A549 (cell line): ENCODE data around the gene TMEM74B. TPM values are rescaled to one million over a fixed set of nuclear protein-coding genes. Genes with fewer than 3 reads are reported as not detected.

Source experiments
- ATAC-seq, 2 experiments: fragments of 200-7000 bp in 1 of 2; fragments of >200 bp in 1 of 2; cut with Nextera tagmentation in 1 of 2; cut with Tn5 transposase in 1 of 2; 3 replicates each; pipeline versions ENCODE4 v1.8.0 to v1.9.1; 2018 to 2020; ENCODE audit warnings: mild to moderate bottlenecking in 1 of 2, moderate library complexity in 1 of 2
- CTCF ChIA-PET: fragments of 300-600 bp; sonication (Branson Sonifier 250); formaldehyde crosslinking; extraction: SDS; loops from one replicate; lab custom pipeline; 2021; ENCODE audit warnings: antibody characterized with exemption, inconsistent platforms; lab: Yijun Ruan, JAX
- POLR2A ChIA-PET: fragments of 350-600 bp; formaldehyde crosslinking; extraction: SDS; loops from one replicate; lab custom pipeline; 2021; ENCODE audit warnings: antibody characterized with exemption, inconsistent platforms; lab: Yijun Ruan, JAX
- DNase-seq, 2 experiments: peaks; one replicate each; pipeline versions ENCODE4 v3.0.0 to v3.0.0-alpha.2; 2011 to 2016; ENCODE audit warnings: low read depth in 1 of 2, low spot score in 1 of 2
- FAIRE-seq: peaks from 2 replicates; lab custom pipeline; 2011; peaks lifted over from hg19 to GRCh38; lab: Jason Lieb, UNC
- H3K27ac ChIP-seq, 2 experiments: fragments of >200 bp; sonication (Bioruptor Twin); formaldehyde crosslinking; 3 replicates each; pipeline ENCODE4 v1.5.1; 2016 to 2017
- H3K4me1 ChIP-seq: fragments of >200 bp; sonication (Bioruptor Twin); formaldehyde crosslinking; 3 replicates; pipeline ENCODE4 v1.6.1; 2016
- H3K4me2 ChIP-seq: fragments of >200 bp; sonication (Bioruptor Twin); formaldehyde crosslinking; 3 replicates; pipeline ENCODE4 v1.6.1; 2016
- H3K4me3 ChIP-seq: fragments of >200 bp; sonication (Bioruptor Twin); formaldehyde crosslinking; 3 replicates; pipeline ENCODE4 v1.5.1; 2016
- H3K9me3 ChIP-seq: fragments of >200 bp; sonication (Bioruptor Twin); formaldehyde crosslinking; 3 replicates; pipeline ENCODE4 v1.6.1; 2016
- CBX8 ChIP-seq: fragments of 200-600 bp; sonication (generic); IDR thresholded peaks from 2 replicates; pipeline ENCODE4 v1.6.1; 2016
- CEBPB ChIP-seq, 2 experiments: fragments of >200 bp in 1 of 2; sonication (Bioruptor Twin) in 1 of 2; formaldehyde crosslinking in 1 of 2; IDR thresholded peaks; 2 replicates each; pipeline ENCODE4 v1.6.1; 2012 to 2016
- CHD2 ChIP-seq: fragments of 150-350 bp; IDR thresholded peaks from 2 replicates; pipeline ENCODE4 v1.6.1; 2014; ENCODE audit warnings: low read length; ENCODE audit not compliant: partially characterized antibody
- CHD4 ChIP-seq: fragments of 200-600 bp; sonication (generic); IDR thresholded peaks from 2 replicates; pipeline ENCODE4 v1.6.1; 2016; ENCODE audit warnings: antibody characterized with exemption, mild to moderate bottlenecking, borderline replicate concordance
- EHMT2 ChIP-seq: fragments of 200-600 bp; sonication (generic); IDR thresholded peaks from 2 replicates; pipeline ENCODE4 v1.6.1; 2016; ENCODE audit warnings: antibody characterized with exemption, low read depth, mild to moderate bottlenecking, moderate library complexity
- HDAC2 ChIP-seq: fragments of 200-600 bp; sonication (generic); IDR thresholded peaks from 2 replicates; pipeline ENCODE4 v1.6.1; 2016
- HOXB5 ChIP-seq: fragments of 250-450 bp; sonication (Bioruptor Pico); IDR thresholded peaks from 2 replicates; pipeline ENCODE4 v1.5.0; 2020; ENCODE audit warnings: mild to moderate bottlenecking, moderate library complexity
- JUNB ChIP-seq: fragments of >200 bp; sonication (Bioruptor Twin); formaldehyde crosslinking; IDR thresholded peaks from 2 replicates; pipeline ENCODE4 v1.6.1; 2016
- KDM1A ChIP-seq: fragments of 200-600 bp; sonication (generic); IDR thresholded peaks from 2 replicates; pipeline ENCODE4 v1.6.1; 2016; ENCODE audit warnings: low read depth, mild to moderate bottlenecking
- MAFK ChIP-seq: fragments of 450-650 bp; IDR thresholded peaks from 2 replicates; pipeline ENCODE4 v1.6.1; 2014; ENCODE audit not compliant: partially characterized antibody
- MAZ ChIP-seq: fragments of 150-350 bp; IDR thresholded peaks from 2 replicates; pipeline ENCODE4 v1.6.1; 2014; ENCODE audit warnings: antibody characterized with exemption, low read depth, low read length, borderline replicate concordance
- NFE2L2 ChIP-seq: fragments of 150-350 bp; conservative IDR thresholded peaks from 2 replicates; pipeline ENCODE4 v1.6.1; 2014; ENCODE audit warnings: low read length
- NPAS2 ChIP-seq: fragments of 250-450 bp; sonication (Bioruptor Pico); IDR thresholded peaks from 2 replicates; pipeline ENCODE4 v1.8.0; 2022; ENCODE audit warnings: mild to moderate bottlenecking, moderate library complexity, borderline replicate concordance
- POLR2A ChIP-seq: IDR thresholded peaks from 2 replicates; pipeline ENCODE4 v1.6.1; 2012; ENCODE audit warnings: mild to moderate bottlenecking, low read length
- RAD21 ChIP-seq, 2 experiments: fragments of >200 bp in 1 of 2; sonication (Bioruptor Twin) in 1 of 2; formaldehyde crosslinking in 1 of 2; IDR thresholded peaks in 1 of 2; conservative IDR thresholded peaks in 1 of 2; 2 replicates in 1 of 2; 3 replicates in 1 of 2; pipeline ENCODE4 v1.6.1; 2012 to 2018; ENCODE audit warnings: inconsistent platforms in 1 of 2
- RARB ChIP-seq: fragments of 250-450 bp; sonication (Bioruptor Pico); IDR thresholded peaks from 2 replicates; pipeline ENCODE4 v1.8.0; 2021; ENCODE audit warnings: mild to moderate bottlenecking, moderate library complexity
- SMC3 ChIP-seq: fragments of >200 bp; sonication (Bioruptor Twin); formaldehyde crosslinking; IDR thresholded peaks from 3 replicates; pipeline ENCODE4 v1.6.1; 2018; ENCODE audit warnings: inconsistent platforms
- SREBF2 ChIP-seq: fragments of 450-650 bp; IDR thresholded peaks from 2 replicates; pipeline ENCODE4 v1.6.1; 2014; ENCODE audit warnings: mild to moderate bottlenecking, moderate library complexity
- TP53 ChIP-seq: fragments of 250-450 bp; sonication (Bioruptor Pico); IDR thresholded peaks from 2 replicates; pipeline ENCODE4 v1.5.0; 2021; ENCODE audit warnings: mild to moderate bottlenecking, moderate library complexity
- ZC3H11A ChIP-seq: fragments of 450-650 bp; IDR thresholded peaks from 2 replicates; pipeline ENCODE4 v1.6.1; 2014; ENCODE audit warnings: antibody characterized with exemption, mild to moderate bottlenecking
- WGBS: methylation state at CpG from one replicate; pipeline ENCODE4 v1.1.6; 2017; ENCODE audit errors: missing lambda C conversion rate; 5-methylcytosine and 5-hydroxymethylcytosine counted together
- polyA plus RNA-seq, 4 experiments: library from polyadenylated mRNA; depleted of rRNA in 3 of 4; stranded (reverse); fragments of >200 nt; fragmentation: RNase III in 1 of 4; extraction: RNeasy Plus Mini Kit Qiagen cat#74134 plus additional on column Dnase treatment in 1 of 4; gene quantifications; 2 replicates in 3 of 4; 3 replicates in 1 of 4; pipeline ENCODE4 v1.2.3, GENCODE V29; 2011 to 2017
- TF ChIP-seq, protein P1 (sequence below): fragments of 250-450 bp; sonication (Bioruptor Pico); IDR thresholded peaks from 2 replicates; pipeline ENCODE4 v1.5.0; 2020; ENCODE audit warnings: low read depth, mild to moderate bottlenecking, moderate library complexity
- TF ChIP-seq, protein P2 (sequence below): fragments of 200-600 bp; sonication (generic); IDR thresholded peaks from 2 replicates; pipeline ENCODE4 v1.6.1; 2016; ENCODE audit warnings: antibody characterized with exemption, mild to moderate bottlenecking, moderate library complexity

TMEM74B gene
- polyA plus RNA-seq, 2 of the 4 experiments (the other 2 are of a cell fraction), result 2.9 to 3.4 TPM

DNA sequence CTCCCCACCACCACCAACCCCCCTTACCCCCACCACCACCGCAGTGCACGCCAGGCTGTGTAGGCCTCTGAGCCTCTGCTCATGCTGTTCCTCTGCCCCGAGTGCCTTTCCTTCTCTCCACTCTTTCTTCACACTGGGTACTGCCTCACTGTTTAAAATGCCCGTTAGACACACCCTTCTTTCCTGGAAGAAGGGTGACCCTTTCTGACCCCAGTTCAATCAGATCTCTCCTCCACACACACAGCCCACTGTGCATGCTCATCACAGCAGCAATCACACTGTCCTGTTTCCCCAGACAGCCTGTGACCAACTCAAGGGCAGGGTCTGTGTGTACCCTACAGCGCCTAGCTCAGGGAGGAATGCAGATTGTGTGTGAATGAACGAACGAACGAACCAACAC is 10.0 kb downstream of the TMEM74B start:
- no peak for TF ChIP-seq RARB (CRISPR knock-in tag)
- peak; percentile 11 for TF ChIP-seq MAFK
- TF ChIP-seq CHD2, result no peak
- TF ChIP-seq TP53 (CRISPR knock-in tag), result no peak
- Histone ChIP-seq H3K4me3 (no peak overlapping the region), H3K27ac (no peak overlapping the region), H3K4me2 (no peak overlapping the region), H3K4me1 (peaks cover 7% of the 10 kb centered on the region; the same call in 1 of the 3 replicates), H3K9me3 (no peaks in the 10 kb centered on the region)
- ChIA-PET POLR2A (no interaction called here), CTCF (interaction anchor here (1.1 to 10.6 kb wide), 3 partner anchors 11 to 37 kb away, joined by 4 to 91 read pairs (median 30); partner anchors contain the start of gene TMEM74B)
- 92% methylated on average over 7 of the region's 8 CpGs for WGBS
- no peak for FAIRE-seq
- no peak for ATAC-seq
- no peak for DNase-seq

DNA sequence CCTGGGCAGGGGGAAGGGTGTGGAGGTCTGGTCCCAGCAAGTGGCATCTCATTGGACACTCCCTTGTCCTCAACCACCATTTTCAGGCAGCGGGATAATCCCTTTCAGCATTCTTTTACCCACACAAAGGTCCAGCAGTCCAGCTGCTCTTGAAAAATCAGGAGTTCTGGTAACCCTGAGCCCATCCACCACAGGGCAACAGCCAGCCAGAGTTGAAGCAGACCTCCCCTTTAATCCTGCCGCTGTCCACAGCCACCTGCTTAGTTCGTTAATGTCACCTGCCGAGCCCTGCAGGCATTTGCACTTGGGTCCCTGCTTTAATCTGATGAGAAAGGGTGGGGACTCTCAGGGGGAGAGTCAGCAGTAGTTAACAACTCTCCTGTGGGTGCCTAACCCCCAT is 11.1 kb downstream of the TMEM74B start:
- no peak for FAIRE-seq
- CTCF ChIA-PET, result interaction anchor here (1.1 to 10.6 kb wide), 5 partner anchors 12 to 131 kb away, joined by 3 to 91 read pairs (median 4); partner anchors contain the start of gene TMEM74B
- 91% methylated on average over 4 of the region's 4 CpGs for WGBS
- TF ChIP-seq TP53 (CRISPR knock-in tag), result no peak
- no peak for TF ChIP-seq NPAS2 (CRISPR knock-in tag)
- no peak for TF ChIP-seq HDAC2
- no peak for TF ChIP-seq NFE2L2
- no peak for TF ChIP-seq CEBPB (IDR thresholded peaks at IDR 0.05)
- TF ChIP-seq JUNB, result no peak
- no peak for TF ChIP-seq POLR2A
- no peak for TF ChIP-seq SMC3
- TF ChIP-seq HOXB5, result no peak
- TF ChIP-seq CBX8, result no peak
- TF ChIP-seq, protein P1, sequence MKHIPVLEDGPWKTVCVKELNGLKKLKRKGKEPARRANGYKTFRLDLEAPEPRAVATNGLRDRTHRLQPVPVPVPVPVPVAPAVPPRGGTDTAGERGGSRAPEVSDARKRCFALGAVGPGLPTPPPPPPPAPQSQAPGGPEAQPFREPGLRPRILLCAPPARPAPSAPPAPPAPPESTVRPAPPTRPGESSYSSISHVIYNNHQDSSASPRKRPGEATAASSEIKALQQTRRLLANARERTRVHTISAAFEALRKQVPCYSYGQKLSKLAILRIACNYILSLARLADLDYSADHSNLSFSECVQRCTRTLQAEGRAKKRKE, result no peak
- TF ChIP-seq CHD4, result no peak
- TF ChIP-seq ZC3H11A, result no peak
- no peak for TF ChIP-seq SREBF2
- TF ChIP-seq KDM1A, result no peak
- TF ChIP-seq MAZ, result no peak
- TF ChIP-seq, all 56 proteins: peak for 0
- peaks cover 6% of the 10 kb centered on the region; the same call in 1 of the 3 replicates for H3K4me1 ChIP-seq
- no peak overlapping the region for H3K4me2 ChIP-seq
- no peak overlapping the region for H3K27ac ChIP-seq
- DNase-seq, result no peak
- H3K4me3 ChIP-seq, result no peak overlapping the region
- POLR2A ChIA-PET, result no interaction called here
- ATAC-seq, result no peak
- H3K9me3 ChIP-seq, result no peaks in the 10 kb centered on the region

DNA sequence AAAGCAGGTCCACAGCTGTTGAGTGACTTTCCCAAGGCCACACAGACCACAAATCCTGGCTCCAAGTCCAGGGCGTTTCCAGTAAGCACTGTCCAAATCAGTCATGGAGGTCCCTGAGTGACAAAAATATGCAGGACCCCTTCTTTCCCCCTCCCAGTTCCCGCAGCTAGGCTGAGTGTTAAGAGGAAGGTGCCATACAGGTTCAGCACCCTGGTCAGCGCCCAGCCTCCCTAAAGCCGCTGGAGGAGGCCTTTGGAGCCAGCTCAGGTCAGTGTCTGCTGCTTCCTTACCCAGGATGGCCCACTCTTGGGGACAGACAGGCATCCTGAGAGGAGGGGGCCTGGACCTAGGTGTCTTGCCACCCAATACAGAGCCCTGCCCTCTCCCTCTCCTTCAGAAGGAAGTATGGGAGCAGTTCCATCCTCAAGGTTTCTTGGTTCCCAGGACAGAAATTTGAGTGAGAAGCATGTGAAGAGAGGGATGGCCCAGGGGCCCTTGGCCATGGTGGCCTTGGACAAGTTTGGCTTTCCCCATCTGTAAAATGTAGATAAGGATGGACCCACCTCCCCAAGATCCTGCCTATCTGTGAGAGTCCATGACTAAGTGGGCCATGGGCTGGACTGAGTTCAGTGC is 13.2 kb downstream of the TMEM74B start:
- no peaks in the 10 kb centered on the region for H3K4me1 ChIP-seq
- no peaks in the 10 kb centered on the region for H3K9me3 ChIP-seq
- no peak for FAIRE-seq
- no peak overlapping the region for H3K27ac ChIP-seq
- POLR2A ChIA-PET, result no interaction called here
- no peak overlapping the region for H3K4me2 ChIP-seq
- CTCF ChIA-PET, result interaction anchor here (0.7 to 10.6 kb wide), 8 partner anchors 10 to 356 kb away, joined by 3 to 91 read pairs (median 4); partner anchors contain the start of gene TMEM74B
- DNase-seq, result peak in 1 of 2 experiments; percentile 24
- TF ChIP-seq EHMT2, result peak; percentile 79
- TF ChIP-seq, protein P2, sequence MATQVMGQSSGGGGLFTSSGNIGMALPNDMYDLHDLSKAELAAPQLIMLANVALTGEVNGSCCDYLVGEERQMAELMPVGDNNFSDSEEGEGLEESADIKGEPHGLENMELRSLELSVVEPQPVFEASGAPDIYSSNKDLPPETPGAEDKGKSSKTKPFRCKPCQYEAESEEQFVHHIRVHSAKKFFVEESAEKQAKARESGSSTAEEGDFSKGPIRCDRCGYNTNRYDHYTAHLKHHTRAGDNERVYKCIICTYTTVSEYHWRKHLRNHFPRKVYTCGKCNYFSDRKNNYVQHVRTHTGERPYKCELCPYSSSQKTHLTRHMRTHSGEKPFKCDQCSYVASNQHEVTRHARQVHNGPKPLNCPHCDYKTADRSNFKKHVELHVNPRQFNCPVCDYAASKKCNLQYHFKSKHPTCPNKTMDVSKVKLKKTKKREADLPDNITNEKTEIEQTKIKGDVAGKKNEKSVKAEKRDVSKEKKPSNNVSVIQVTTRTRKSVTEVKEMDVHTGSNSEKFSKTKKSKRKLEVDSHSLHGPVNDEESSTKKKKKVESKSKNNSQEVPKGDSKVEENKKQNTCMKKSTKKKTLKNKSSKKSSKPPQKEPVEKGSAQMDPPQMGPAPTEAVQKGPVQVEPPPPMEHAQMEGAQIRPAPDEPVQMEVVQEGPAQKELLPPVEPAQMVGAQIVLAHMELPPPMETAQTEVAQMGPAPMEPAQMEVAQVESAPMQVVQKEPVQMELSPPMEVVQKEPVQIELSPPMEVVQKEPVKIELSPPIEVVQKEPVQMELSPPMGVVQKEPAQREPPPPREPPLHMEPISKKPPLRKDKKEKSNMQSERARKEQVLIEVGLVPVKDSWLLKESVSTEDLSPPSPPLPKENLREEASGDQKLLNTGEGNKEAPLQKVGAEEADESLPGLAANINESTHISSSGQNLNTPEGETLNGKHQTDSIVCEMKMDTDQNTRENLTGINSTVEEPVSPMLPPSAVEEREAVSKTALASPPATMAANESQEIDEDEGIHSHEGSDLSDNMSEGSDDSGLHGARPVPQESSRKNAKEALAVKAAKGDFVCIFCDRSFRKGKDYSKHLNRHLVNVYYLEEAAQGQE, result peak; percentile 95
- no peak for TF ChIP-seq RAD21 (conservative IDR thresholded peaks at IDR 0.05 in 1 of 2, IDR thresholded peaks at IDR 0.05 in 1 of 2)
- no peak for TF ChIP-seq NFE2L2
- TF ChIP-seq SMC3, result no peak
- peak in 1 of 2 experiments; percentile 25; a peak in 3 of 6 replicates for ATAC-seq
- WGBS, result 93% methylated on average over 4 of the region's 4 CpGs
- H3K4me3 ChIP-seq, result no peak overlapping the region
